GM13977 (cell line): ENCODE results near the gene DNAJC3.
"Not testable (repeated sequence)": the region's sequence is repeated elsewhere in the genome, so short reads cannot be mapped to it uniquely, and the experiment has no call there.

Experiments
- DNase-seq: peaks from one replicate; pipeline ENCODE4 v3.0.0; 2012; ENCODE audit warnings: low spot score
- in situ Hi-C: fragments of 300-500 bp; cut with MboI; formaldehyde crosslinking; loops from one replicate; pipeline ENCODE4 v1.12.0; 2022; ENCODE audit warnings: low sequenced_read_pairs, low pct_unique_long_range_greater_than_20kb, mixed read lengths, inconsistent platforms; ENCODE audit not compliant: unreplicated experiment
- TF ChIP-seq, protein P1 (sequence below): IDR thresholded peaks from 2 replicates; pipeline ENCODE4 v1.5.1; 2012; ENCODE audit warnings: mild to moderate bottlenecking, control low read depth; ENCODE audit not compliant: insufficient read depth; ENCODE audit errors: extremely low read depth, missing control alignments

Gene DNAJC3

DNA sequence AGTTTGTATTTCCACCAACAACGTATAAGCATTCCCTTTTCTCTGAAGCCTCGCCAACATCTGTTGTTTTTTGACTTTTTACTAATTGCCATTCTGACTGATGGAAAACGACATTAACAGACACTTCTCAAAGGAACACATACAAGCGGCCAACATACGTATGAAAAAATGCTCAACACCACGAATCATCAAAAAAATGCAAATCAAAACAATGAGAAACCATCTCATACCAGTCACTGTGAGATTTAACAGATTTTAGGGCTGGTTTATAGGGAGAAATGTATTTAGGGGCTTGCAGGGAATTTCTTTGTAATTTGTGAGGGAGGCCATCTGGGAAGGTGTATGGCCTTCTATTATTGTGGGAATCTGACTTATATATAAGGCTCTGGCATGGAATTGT lies 29.6 kb upstream of the DNAJC3 start:
- DNase-seq: no peak
- in situ Hi-C loops: no loop called here
- TF ChIP-seq, protein P1, sequence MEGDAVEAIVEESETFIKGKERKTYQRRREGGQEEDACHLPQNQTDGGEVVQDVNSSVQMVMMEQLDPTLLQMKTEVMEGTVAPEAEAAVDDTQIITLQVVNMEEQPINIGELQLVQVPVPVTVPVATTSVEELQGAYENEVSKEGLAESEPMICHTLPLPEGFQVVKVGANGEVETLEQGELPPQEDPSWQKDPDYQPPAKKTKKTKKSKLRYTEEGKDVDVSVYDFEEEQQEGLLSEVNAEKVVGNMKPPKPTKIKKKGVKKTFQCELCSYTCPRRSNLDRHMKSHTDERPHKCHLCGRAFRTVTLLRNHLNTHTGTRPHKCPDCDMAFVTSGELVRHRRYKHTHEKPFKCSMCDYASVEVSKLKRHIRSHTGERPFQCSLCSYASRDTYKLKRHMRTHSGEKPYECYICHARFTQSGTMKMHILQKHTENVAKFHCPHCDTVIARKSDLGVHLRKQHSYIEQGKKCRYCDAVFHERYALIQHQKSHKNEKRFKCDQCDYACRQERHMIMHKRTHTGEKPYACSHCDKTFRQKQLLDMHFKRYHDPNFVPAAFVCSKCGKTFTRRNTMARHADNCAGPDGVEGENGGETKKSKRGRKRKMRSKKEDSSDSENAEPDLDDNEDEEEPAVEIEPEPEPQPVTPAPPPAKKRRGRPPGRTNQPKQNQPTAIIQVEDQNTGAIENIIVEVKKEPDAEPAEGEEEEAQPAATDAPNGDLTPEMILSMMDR: no peak

DNA sequence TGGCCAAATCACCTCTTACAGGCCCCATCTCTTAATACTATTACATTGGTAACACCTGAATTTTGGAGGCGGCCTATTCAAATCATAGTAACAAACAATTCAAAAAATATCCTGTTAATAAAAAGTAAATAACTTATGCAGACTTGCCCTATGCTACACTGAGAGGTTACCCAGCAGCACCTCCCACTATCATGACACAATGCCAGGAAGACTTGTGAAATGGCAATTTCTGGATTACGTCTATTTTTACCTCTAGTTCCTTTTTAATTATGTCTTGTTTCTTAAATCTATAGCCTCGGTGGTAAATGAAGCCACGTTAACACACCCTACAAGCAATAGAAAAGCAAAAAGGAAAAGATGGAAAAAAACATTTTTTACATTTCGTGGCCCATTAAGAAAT lies 26.2 kb upstream of the DNAJC3 start:
- in situ Hi-C loops: no loop called here
- TF ChIP-seq, protein P1: no peak
- DNase-seq: no peak

DNA sequence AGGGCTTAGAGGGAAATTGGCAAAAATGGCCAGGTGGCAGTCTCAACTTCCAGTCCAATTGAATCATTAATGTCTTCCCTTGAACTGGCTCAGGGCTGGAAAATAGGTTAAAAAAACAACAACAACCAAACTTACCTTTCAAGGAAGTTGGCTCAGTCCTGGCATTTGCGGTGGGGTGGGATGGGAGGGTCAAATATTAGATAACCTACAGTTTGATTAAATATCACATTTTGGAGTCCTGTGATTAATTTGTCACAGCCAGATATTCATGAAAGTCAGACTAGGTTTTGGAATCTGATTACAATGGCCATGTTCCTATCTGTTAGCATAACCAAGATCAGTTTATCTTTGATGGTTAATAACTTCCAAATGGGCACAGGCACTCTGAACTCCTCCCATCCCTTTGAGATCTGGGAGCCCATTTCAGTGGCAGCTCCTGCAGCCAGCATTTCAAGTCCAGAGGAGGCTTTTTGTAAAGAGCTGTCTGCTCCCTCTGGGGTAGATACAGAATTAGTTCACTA lies 24.6 kb upstream of the DNAJC3 start:
- TF ChIP-seq, protein P1: no peak
- in situ Hi-C loops: no loop called here
- no peak for DNase-seq

DNA sequence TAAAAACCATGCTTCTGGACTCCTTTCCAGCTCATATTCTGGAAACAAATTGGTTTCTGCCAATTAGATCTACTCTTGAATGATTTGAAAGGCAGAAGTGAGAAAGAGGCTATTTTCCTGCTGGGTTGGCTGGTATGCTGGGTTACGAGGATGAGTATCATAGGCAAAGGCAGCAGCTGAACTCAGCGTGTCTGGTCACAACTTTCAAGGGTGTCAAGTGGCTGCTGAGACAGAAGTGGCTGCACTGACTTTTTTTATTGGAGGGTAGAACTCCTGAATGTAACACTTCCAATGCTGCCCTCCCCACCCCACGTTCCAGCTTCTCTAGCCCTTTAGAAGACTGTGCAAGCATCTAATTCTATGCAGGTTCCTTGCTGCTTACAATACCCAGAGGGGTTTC lies 24.1 kb upstream of the DNAJC3 start:
- TF ChIP-seq, protein P1: no peak
- in situ Hi-C loops: no loop called here
- DNase-seq: no peak

DNA sequence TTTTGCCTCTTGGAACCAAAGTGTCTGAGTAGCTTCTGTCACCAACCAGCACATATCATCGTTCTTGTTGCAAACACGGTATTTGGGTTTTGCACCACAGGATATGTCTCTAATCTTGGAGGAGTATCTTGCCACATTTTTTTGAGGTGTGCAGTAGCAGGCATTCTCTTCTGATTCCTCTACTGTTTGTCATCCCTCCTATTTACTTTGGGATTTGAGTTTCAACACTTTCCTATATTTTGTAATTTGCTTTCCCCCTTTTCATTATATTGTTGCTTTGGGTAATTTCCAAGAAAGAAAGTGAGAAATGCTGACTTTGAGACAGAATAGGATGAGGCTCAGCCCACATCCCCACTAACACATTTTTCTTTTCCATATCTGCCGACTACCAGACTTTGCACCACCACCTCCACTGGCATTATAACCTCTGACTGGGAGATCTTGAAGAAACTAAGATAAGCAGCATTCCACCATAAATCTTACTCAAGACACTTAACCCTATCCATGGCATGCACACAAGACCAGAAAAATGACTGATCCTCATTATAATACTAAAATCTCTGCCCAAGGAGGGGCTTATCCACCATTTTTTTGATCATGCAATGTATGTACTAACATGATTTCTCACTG lies 20.4 kb upstream of the DNAJC3 start:
- DNase-seq: no peak
- in situ Hi-C loops: no loop called here
- TF ChIP-seq, protein P1: no peak

DNA sequence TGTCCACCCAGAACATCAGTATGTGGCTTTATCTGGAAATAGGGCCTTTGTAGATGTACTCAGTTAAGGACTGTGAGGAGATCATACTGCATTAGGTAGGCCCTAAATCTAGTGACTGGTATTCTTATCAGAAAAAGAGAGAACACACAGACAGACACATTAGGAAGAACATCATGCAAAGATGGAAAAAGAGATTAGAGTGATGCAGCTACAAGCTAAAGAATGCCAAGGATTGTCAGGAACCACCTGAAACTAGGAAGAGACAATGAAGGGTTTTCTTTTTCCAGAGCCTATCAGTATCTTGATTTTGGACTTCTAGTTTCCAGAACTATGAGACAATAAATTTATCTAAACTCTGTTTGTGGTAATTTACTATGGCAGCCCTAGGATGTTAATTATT lies 17.4 kb upstream of the DNAJC3 start:
- in situ Hi-C loops: no loop called here
- no peak for DNase-seq
- TF ChIP-seq, protein P1: no peak

DNA sequence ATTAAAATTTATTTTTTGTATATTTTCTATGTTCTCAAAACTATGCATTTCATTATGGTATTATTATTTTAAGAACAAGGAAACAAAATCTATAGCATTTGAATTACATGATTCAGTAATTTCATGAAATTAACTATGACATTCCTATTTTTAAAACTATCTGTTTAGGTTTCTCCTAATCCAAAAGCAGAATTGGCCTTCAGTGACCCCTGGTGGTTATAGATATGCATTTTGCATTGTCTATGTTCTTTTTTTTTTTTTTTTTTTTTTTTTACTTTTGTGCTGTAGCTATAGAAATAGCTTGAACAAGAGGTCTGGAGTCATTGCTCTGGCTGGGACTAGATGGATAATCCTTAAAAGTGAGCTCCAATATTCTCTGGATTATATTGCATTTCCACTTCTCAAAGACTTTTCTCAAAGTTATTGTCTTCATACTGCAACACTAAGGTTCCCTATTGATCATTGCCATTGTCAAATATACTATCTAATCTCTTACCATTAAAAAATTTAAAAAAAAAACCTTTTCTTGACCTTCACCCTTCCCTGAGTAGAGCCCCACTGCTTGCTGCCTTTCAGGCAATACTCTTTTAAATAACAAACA lies 15.9 kb upstream of the DNAJC3 start:
- TF ChIP-seq, protein P1: peak; percentile 51
- no peak for DNase-seq
- in situ Hi-C loops: no loop called here

DNA sequence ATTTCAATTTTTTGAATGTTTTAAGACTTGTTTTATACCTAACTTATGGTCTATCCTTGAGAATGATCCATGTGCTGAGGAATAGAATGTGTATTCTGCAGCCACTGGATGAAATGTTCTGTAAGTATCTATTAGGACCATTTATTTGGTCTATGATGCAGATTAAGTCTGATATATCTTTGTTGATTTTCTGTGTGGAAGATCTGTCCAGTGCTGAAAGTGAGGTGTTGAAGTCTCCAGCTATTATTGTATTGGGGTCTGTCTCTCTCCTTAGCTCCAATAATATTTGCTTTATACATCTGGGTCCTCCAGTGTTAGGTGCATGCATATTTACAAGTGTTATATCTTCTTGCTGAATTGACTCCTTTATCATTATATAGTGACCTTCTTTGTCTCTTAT lies 9.7 kb upstream of the DNAJC3 start:
- in situ Hi-C loops, DNase-seq: not testable (repeated sequence)
